ENCODE results near the gene KCNH6.

KCNH6 gene

GRCh38 chr17:63479495-63480184 lies 43.5 kb upstream of the KCNH6 start:
- H3K9me3 ChIP-seq (ENCODE audit: control insufficient read depth, low read length): no peaks in the 10 kb centered on the region
- H3K4me1 ChIP-seq (ENCODE audit: control insufficient read depth, insufficient read depth, low read length, poor library complexity, severe bottlenecking): peaks cover 29% of the 10 kb centered on the region
- no peak overlapping the region for H3K27ac ChIP-seq (ENCODE audit: low read depth, low read length, severe bottlenecking)
- no peak overlapping the region for H3K4me3 ChIP-seq (ENCODE audit: extremely low read depth, insufficient read depth, low read length, poor library complexity, severe bottlenecking)
- WGBS, 2 experiments (ENCODE audit: insufficient coverage in 2 of 2): 91 to 95% methylated on average over 15 to 17 of the region's 17 CpGs
- no peaks in the 10 kb centered on the region for H3K36me3 ChIP-seq (ENCODE audit: control insufficient read depth, insufficient read depth, low read length)

- WGBS, 2 experiments (ENCODE audit: insufficient coverage in 2 of 2): 93% methylated on average over 10 to 19 of the region's 21 CpGs
- no peaks in the 10 kb centered on the region for H3K9me3 ChIP-seq (ENCODE audit: control insufficient read depth, low read length)
- H3K4me1 ChIP-seq (ENCODE audit: control insufficient read depth, insufficient read depth, low read length, poor library complexity, severe bottlenecking): peaks cover 28% of the 10 kb centered on the region
- no peak overlapping the region for H3K27ac ChIP-seq (ENCODE audit: low read depth, low read length, severe bottlenecking)
- H3K4me3 ChIP-seq (ENCODE audit: extremely low read depth, insufficient read depth, low read length, poor library complexity, severe bottlenecking): no peak overlapping the region
- H3K36me3 ChIP-seq (ENCODE audit: control insufficient read depth, insufficient read depth, low read length): no peaks in the 10 kb centered on the region
Observed at GRCh38 chr17:63480192-63480784, 42.9 kb upstream of the KCNH6 start.

- Histone ChIP-seq H3K27ac (ENCODE audit: low read depth, low read length, severe bottlenecking) (no peak overlapping the region), H3K9me3 (ENCODE audit: control insufficient read depth, low read length) (no peaks in the 10 kb centered on the region), H3K4me1 (ENCODE audit: control insufficient read depth, insufficient read depth, low read length, poor library complexity, severe bottlenecking) (peaks cover 22% of the 10 kb centered on the region), H3K36me3 (ENCODE audit: control insufficient read depth, insufficient read depth, low read length) (no peaks in the 10 kb centered on the region), H3K4me3 (ENCODE audit: extremely low read depth, insufficient read depth, low read length, poor library complexity, severe bottlenecking) (no peak overlapping the region)
- 79 to 88% methylated on average over 8 to 9 of the region's 11 CpGs for WGBS, 2 experiments (ENCODE audit: insufficient coverage in 2 of 2)
Observed at GRCh38 chr17:63480826-63481487, 42.2 kb upstream of the KCNH6 start.

GRCh38 chr17:63481488-63481870 lies 41.7 kb upstream of the KCNH6 start:
- 93 to 94% methylated on average over 7 to 14 of the region's 16 CpGs for WGBS, 2 experiments (ENCODE audit: insufficient coverage in 2 of 2)
- Histone ChIP-seq H3K4me3 (ENCODE audit: extremely low read depth, insufficient read depth, low read length, poor library complexity, severe bottlenecking) (no peak overlapping the region), H3K36me3 (ENCODE audit: control insufficient read depth, insufficient read depth, low read length) (no peaks in the 10 kb centered on the region), H3K9me3 (ENCODE audit: control insufficient read depth, low read length) (no peaks in the 10 kb centered on the region), H3K4me1 (ENCODE audit: control insufficient read depth, insufficient read depth, low read length, poor library complexity, severe bottlenecking) (peaks cover 17% of the 10 kb centered on the region), H3K27ac (ENCODE audit: low read depth, low read length, severe bottlenecking) (no peak overlapping the region)

GRCh38 chr17:63482509-63482908 lies 40.6 kb upstream of the KCNH6 start:
- WGBS, 2 experiments (ENCODE audit: insufficient coverage in 2 of 2): 94 to 96% methylated on average over 16 of the region's 16 CpGs
- H3K4me1 ChIP-seq (ENCODE audit: control insufficient read depth, insufficient read depth, low read length, poor library complexity, severe bottlenecking): peaks cover 16% of the 10 kb centered on the region

GRCh38 chr17:63483038-63483437 lies 40.1 kb upstream of the KCNH6 start:
- peaks cover 11% of the 10 kb centered on the region for H3K4me1 ChIP-seq (ENCODE audit: control insufficient read depth, insufficient read depth, low read length, poor library complexity, severe bottlenecking)
- H3K9me3 ChIP-seq (ENCODE audit: control insufficient read depth, low read length): no peaks in the 10 kb centered on the region
- no peak overlapping the region for H3K4me3 ChIP-seq (ENCODE audit: extremely low read depth, insufficient read depth, low read length, poor library complexity, severe bottlenecking)
- 82 to 86% methylated on average over 8 of the region's 10 CpGs for WGBS, 2 experiments (ENCODE audit: insufficient coverage in 2 of 2)
- H3K27ac ChIP-seq (ENCODE audit: low read depth, low read length, severe bottlenecking): no peak overlapping the region
- H3K36me3 ChIP-seq (ENCODE audit: control insufficient read depth, insufficient read depth, low read length): no peaks in the 10 kb centered on the region

More at GRCh38 chr17:63482509-63482908, 40.6 kb upstream of the KCNH6 start:
- Histone ChIP-seq H3K4me3 (ENCODE audit: extremely low read depth, insufficient read depth, low read length, poor library complexity, severe bottlenecking) (no peak overlapping the region), H3K9me3 (ENCODE audit: control insufficient read depth, low read length) (no peaks in the 10 kb centered on the region), H3K36me3 (ENCODE audit: control insufficient read depth, insufficient read depth, low read length) (no peaks in the 10 kb centered on the region), H3K27ac (ENCODE audit: low read depth, low read length, severe bottlenecking) (no peak overlapping the region)

GRCh38 chr17:63483655-63484575 lies 39.2 kb upstream of the KCNH6 start:
- H3K4me1 ChIP-seq (ENCODE audit: control insufficient read depth, insufficient read depth, low read length, poor library complexity, severe bottlenecking): peaks cover 2% of the 10 kb centered on the region
- no peaks in the 10 kb centered on the region for H3K9me3 ChIP-seq (ENCODE audit: control insufficient read depth, low read length)
- no peaks in the 10 kb centered on the region for H3K36me3 ChIP-seq (ENCODE audit: control insufficient read depth, insufficient read depth, low read length)
- H3K27ac ChIP-seq (ENCODE audit: low read depth, low read length, severe bottlenecking): no peak overlapping the region
- H3K4me3 ChIP-seq (ENCODE audit: extremely low read depth, insufficient read depth, low read length, poor library complexity, severe bottlenecking): no peak overlapping the region
- WGBS, 2 experiments (ENCODE audit: insufficient coverage in 2 of 2): 93 to 95% methylated on average over 13 of the region's 16 CpGs

GRCh38 chr17:63486317-63487013 lies 36.7 kb upstream of the KCNH6 start:
- Histone ChIP-seq H3K27ac (ENCODE audit: low read depth, low read length, severe bottlenecking) (no peak overlapping the region), H3K36me3 (ENCODE audit: control insufficient read depth, insufficient read depth, low read length) (no peaks in the 10 kb centered on the region), H3K4me1 (ENCODE audit: control insufficient read depth, insufficient read depth, low read length, poor library complexity, severe bottlenecking) (no peaks in the 10 kb centered on the region), H3K9me3 (ENCODE audit: control insufficient read depth, low read length) (no peaks in the 10 kb centered on the region), H3K4me3 (ENCODE audit: extremely low read depth, insufficient read depth, low read length, poor library complexity, severe bottlenecking) (no peak overlapping the region)
- WGBS, 2 experiments (ENCODE audit: insufficient coverage in 2 of 2): 90 to 91% methylated on average over 11 to 12 of the region's 12 CpGs

- no peaks in the 10 kb centered on the region for H3K9me3 ChIP-seq (ENCODE audit: control insufficient read depth, low read length)
- H3K36me3 ChIP-seq (ENCODE audit: control insufficient read depth, insufficient read depth, low read length): no peaks in the 10 kb centered on the region
- no peak overlapping the region for H3K4me3 ChIP-seq (ENCODE audit: extremely low read depth, insufficient read depth, low read length, poor library complexity, severe bottlenecking)
- WGBS, 2 experiments (ENCODE audit: insufficient coverage in 2 of 2): 84 to 91% methylated on average over 9 to 11 of the region's 11 CpGs
- H3K4me1 ChIP-seq (ENCODE audit: control insufficient read depth, insufficient read depth, low read length, poor library complexity, severe bottlenecking): no peaks in the 10 kb centered on the region
- H3K27ac ChIP-seq (ENCODE audit: low read depth, low read length, severe bottlenecking): no peak overlapping the region
Observed at GRCh38 chr17:63487014-63487339, 36.2 kb upstream of the KCNH6 start.

- Histone ChIP-seq H3K9me3 (ENCODE audit: control insufficient read depth, low read length) (no peaks in the 10 kb centered on the region), H3K27ac (ENCODE audit: low read depth, low read length, severe bottlenecking) (no peak overlapping the region), H3K4me1 (ENCODE audit: control insufficient read depth, insufficient read depth, low read length, poor library complexity, severe bottlenecking) (no peaks in the 10 kb centered on the region), H3K4me3 (ENCODE audit: extremely low read depth, insufficient read depth, low read length, poor library complexity, severe bottlenecking) (no peak overlapping the region), H3K36me3 (ENCODE audit: control insufficient read depth, insufficient read depth, low read length) (no peaks in the 10 kb centered on the region)
- 95 to 100% methylated on average over 8 to 9 of the region's 10 CpGs for WGBS, 2 experiments (ENCODE audit: insufficient coverage in 2 of 2)
Observed at GRCh38 chr17:63488851-63489250, 34.3 kb upstream of the KCNH6 start.

Measured in mesodermal cell (in vitro differentiated cells).